Measurements from ENCODE around the gene LIN7C. TPM values are rescaled to one million over a fixed set of nuclear protein-coding genes. Genes with fewer than 3 reads are reported as not detected.
"Not testable (repeated sequence)": the region's sequence is repeated elsewhere in the genome, so short reads cannot be mapped to it uniquely, and the experiment has no call there.

Gene LIN7C
- total RNA-seq, 1 donor from 2014 or later, result 31.1 TPM

- peak overlapping the region; percentile 37 for H3K4me3 Mint-ChIP-seq
- H3K27me3 Mint-ChIP-seq, result no peaks in the 10 kb centered on the region
- H3K4me1 Mint-ChIP-seq (ENCODE audit: unreplicated experiment), result peaks cover 54% of the 10 kb centered on the region
- no peaks in the 10 kb centered on the region for H3K9me3 Mint-ChIP-seq
- peaks cover 8% of the 10 kb centered on the region for H3K36me3 Mint-ChIP-seq
- H3K27ac Mint-ChIP-seq, result peak overlapping the region; percentile 33
- TF ChIP-seq CTCF (conservative IDR thresholded peaks at IDR 0.05), result no peak
- no peak for DNase-seq (ENCODE audit: extremely low spot score, unreplicated experiment)
Observed at GRCh38 chr11:27456140-27456794, 50.3 kb downstream of the LIN7C start.

GRCh38 chr11:27455667-27456066, 50.9 kb downstream of the LIN7C start:
- Mint-ChIP-seq H3K4me3 (peak overlapping the region; percentile 37), H3K36me3 (peaks cover 8% of the 10 kb centered on the region), H3K4me1 (ENCODE audit: unreplicated experiment) (peaks cover 58% of the 10 kb centered on the region), H3K27me3 (no peaks in the 10 kb centered on the region), H3K9me3 (no peaks in the 10 kb centered on the region), H3K27ac (peak overlapping the region; percentile 33)
- no peak for DNase-seq (ENCODE audit: extremely low spot score, unreplicated experiment)
- no peak for TF ChIP-seq CTCF (conservative IDR thresholded peaks at IDR 0.05)

GRCh38 chr11:27453701-27454100, 52.9 kb downstream of the LIN7C start:
- Mint-ChIP-seq H3K27me3 (no peaks in the 10 kb centered on the region), H3K36me3 (peaks cover 12% of the 10 kb centered on the region), H3K27ac (no peak overlapping the region), H3K4me3 (no peak overlapping the region), H3K4me1 (ENCODE audit: unreplicated experiment) (peaks cover 44% of the 10 kb centered on the region), H3K9me3 (no peaks in the 10 kb centered on the region)
- no peak for TF ChIP-seq CTCF (conservative IDR thresholded peaks at IDR 0.05)
- no peak for DNase-seq (ENCODE audit: extremely low spot score, unreplicated experiment)

- DNase-seq (ENCODE audit: extremely low spot score, unreplicated experiment), result no peak
- TF ChIP-seq CTCF (conservative IDR thresholded peaks at IDR 0.05), result no peak
- peaks cover 12% of the 10 kb centered on the region for H3K36me3 Mint-ChIP-seq
- H3K4me1 Mint-ChIP-seq (ENCODE audit: unreplicated experiment), result peaks cover 34% of the 10 kb centered on the region
- H3K9me3 Mint-ChIP-seq, result no peaks in the 10 kb centered on the region
- no peak overlapping the region for H3K27ac Mint-ChIP-seq
- no peaks in the 10 kb centered on the region for H3K27me3 Mint-ChIP-seq
- H3K4me3 Mint-ChIP-seq, result no peak overlapping the region
Observed at GRCh38 chr11:27452147-27452546, 54.4 kb downstream of the LIN7C start.

GRCh38 chr11:27451244-27451965, 55.2 kb downstream of the LIN7C start:
- Mint-ChIP-seq H3K9me3 (no peaks in the 10 kb centered on the region), H3K27ac (peak overlapping the region; percentile 12), H3K4me1 (ENCODE audit: unreplicated experiment) (peaks cover 27% of the 10 kb centered on the region), H3K36me3 (peaks cover 12% of the 10 kb centered on the region), H3K4me3 (no peak overlapping the region), H3K27me3 (no peaks in the 10 kb centered on the region)
- no peak for DNase-seq (ENCODE audit: extremely low spot score, unreplicated experiment)
- no peak for TF ChIP-seq CTCF (conservative IDR thresholded peaks at IDR 0.05)

- H3K4me1 Mint-ChIP-seq (ENCODE audit: unreplicated experiment), result peaks cover 32% of the 10 kb centered on the region
- not testable (repeated sequence) for H3K4me3 Mint-ChIP-seq; H3K9me3 Mint-ChIP-seq; H3K27ac Mint-ChIP-seq; DNase-seq (ENCODE audit: extremely low spot score, unreplicated experiment); H3K27me3 Mint-ChIP-seq; H3K36me3 Mint-ChIP-seq
Observed at GRCh38 chr11:27448184-27448540, 58.4 kb downstream of the LIN7C start.

All from type B pancreatic cell (in vitro differentiated cells).